ENCODE data around the gene AGMO.

- TF ChIP-seq CTCF (conservative IDR thresholded peaks at IDR 0.05 in 1 of 2, IDR thresholded peaks at IDR 0.05 in 1 of 2; ENCODE audit: low read depth in 1 of 2, low read length in 2 of 2) (no peak), EZH2 (IDR thresholded peaks at IDR 0.05; ENCODE audit: low read length, missing control alignments) (no peak)
Measured at GRCh38 chr7:15335390-15335789, 226.4 kb downstream of the AGMO start.
